HG03575 (cell line): ENCODE measurements around the gene AEBP1.

ENCODE experiments used
- ATAC-seq: cut with Tn5 transposase; IDR thresholded peaks from one replicate; pipeline ENCODE4 v1.9.1; 2021; ENCODE audit not compliant: unreplicated experiment, insufficient number of reproducible peaks, low FRiP score; ENCODE audit errors: extremely low read depth

AEBP1 gene

GRCh38 chr7:44103923-44104859, at the start of gene AEBP1:
Gene AEBP1, plus strand, starts transcription at chr7:44104345. Its CDS starts 321 bp downstream, at chr7:44104666.
- no peak for ATAC-seq

- ATAC-seq: no peak
Observed at GRCh38 chr7:44056681-44057080, 47.5 kb upstream of the AEBP1 start.

- ATAC-seq: no peak
Observed at GRCh38 chr7:44057181-44057848, 46.8 kb upstream of the AEBP1 start.

- no peak for ATAC-seq
Observed at GRCh38 chr7:44057849-44058758, 46.0 kb upstream of the AEBP1 start.

- no peak for ATAC-seq
Observed at GRCh38 chr7:44058759-44059218, 45.4 kb upstream of the AEBP1 start.

GRCh38 chr7:44059219-44060090, 44.7 kb upstream of the AEBP1 start:
- ATAC-seq: no peak

- ATAC-seq: no peak
Observed at GRCh38 chr7:44060091-44060947, 43.8 kb upstream of the AEBP1 start.

GRCh38 chr7:44060948-44061644, 43.0 kb upstream of the AEBP1 start:
- ATAC-seq: no peak

- ATAC-seq: no peak
Observed at GRCh38 chr7:44061645-44062179, 42.4 kb upstream of the AEBP1 start.

- ATAC-seq: no peak
Observed at GRCh38 chr7:44062180-44062902, 41.8 kb upstream of the AEBP1 start.

GRCh38 chr7:44062903-44063295, 41.2 kb upstream of the AEBP1 start:
- ATAC-seq: no peak

- ATAC-seq: no peak
Observed at GRCh38 chr7:44063547-44063893, 40.6 kb upstream of the AEBP1 start.

GRCh38 chr7:44063894-44064651, 40.1 kb upstream of the AEBP1 start:
- ATAC-seq: no peak

- ATAC-seq: no peak
Observed at GRCh38 chr7:44064791-44065430, 39.2 kb upstream of the AEBP1 start.
